Uterus (tissue), 2 donors: ENCODE results near the gene TIRAP.

Source experiments
- POLR2A ChIP-seq, 2 donors: fragments of 450-650 bp; IDR thresholded peaks; one replicate each; pipeline ENCODE4 v1.6.1; 2016; ENCODE audit warnings: antibody characterized with exemption in 2 of 2, mild to moderate bottlenecking in 1 of 2, moderate library complexity in 1 of 2
- TF ChIP-seq, protein P1 (sequence below), 4 experiments: fragments of 200-600 bp in 2 of 4; fragments of 450-650 bp in 2 of 4; sonication (generic) in 2 of 4; IDR thresholded peaks; one replicate each; pipeline ENCODE4 v1.5.1; 2016 to 2019; ENCODE audit warnings: antibody characterized with exemption in 4 of 4, mild to moderate bottlenecking in 2 of 4, moderate library complexity in 1 of 4

DNA sequence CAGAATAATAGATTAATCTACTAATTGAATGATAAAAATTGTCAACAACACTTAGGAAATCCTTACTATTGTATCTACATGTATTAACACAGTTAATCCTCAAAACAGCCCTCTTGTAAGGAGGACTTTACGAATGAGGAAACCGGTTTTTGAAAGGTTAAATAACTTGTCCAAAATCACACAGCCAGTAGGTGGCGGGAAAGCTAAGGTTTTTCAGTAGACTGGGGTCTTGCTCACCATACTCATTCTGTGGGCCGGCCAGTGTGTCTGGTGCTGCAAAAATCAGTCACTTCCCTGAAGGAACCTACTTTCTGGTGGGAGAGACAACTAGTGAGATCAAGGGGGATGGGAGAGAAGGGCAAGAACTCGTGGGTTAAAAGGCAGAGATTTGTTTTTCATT lies 24.8 kb downstream of the TIRAP start:
- TF ChIP-seq, protein P1, sequence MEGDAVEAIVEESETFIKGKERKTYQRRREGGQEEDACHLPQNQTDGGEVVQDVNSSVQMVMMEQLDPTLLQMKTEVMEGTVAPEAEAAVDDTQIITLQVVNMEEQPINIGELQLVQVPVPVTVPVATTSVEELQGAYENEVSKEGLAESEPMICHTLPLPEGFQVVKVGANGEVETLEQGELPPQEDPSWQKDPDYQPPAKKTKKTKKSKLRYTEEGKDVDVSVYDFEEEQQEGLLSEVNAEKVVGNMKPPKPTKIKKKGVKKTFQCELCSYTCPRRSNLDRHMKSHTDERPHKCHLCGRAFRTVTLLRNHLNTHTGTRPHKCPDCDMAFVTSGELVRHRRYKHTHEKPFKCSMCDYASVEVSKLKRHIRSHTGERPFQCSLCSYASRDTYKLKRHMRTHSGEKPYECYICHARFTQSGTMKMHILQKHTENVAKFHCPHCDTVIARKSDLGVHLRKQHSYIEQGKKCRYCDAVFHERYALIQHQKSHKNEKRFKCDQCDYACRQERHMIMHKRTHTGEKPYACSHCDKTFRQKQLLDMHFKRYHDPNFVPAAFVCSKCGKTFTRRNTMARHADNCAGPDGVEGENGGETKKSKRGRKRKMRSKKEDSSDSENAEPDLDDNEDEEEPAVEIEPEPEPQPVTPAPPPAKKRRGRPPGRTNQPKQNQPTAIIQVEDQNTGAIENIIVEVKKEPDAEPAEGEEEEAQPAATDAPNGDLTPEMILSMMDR (IDR thresholded peaks at IDR 0.05): no peak
- TF ChIP-seq POLR2A (IDR thresholded peaks at IDR 0.05): no peak
